Suprapubic skin (tissue), 4 donors: ENCODE data around the gene CFAP74. TPM values are rescaled to one million over a fixed set of nuclear protein-coding genes. Genes with fewer than 3 reads are reported as not detected.

Source experiments
- DNase-seq, 2 donors: peaks; one replicate each; pipeline ENCODE4 v3.0.0-alpha.2; 2019; ENCODE audit warnings: low spot score in 2 of 2
- H3K27ac ChIP-seq: fragments of 200-600 bp; sonication (generic); one replicate; pipeline ENCODE4 v1.5.1; 2019
- H3K27me3 ChIP-seq: fragments of 200-600 bp; sonication (generic); one replicate; pipeline ENCODE4 v1.5.1; 2019
- H3K36me3 ChIP-seq: fragments of 200-600 bp; sonication (generic); one replicate; pipeline ENCODE4 v1.5.1; 2019
- H3K4me1 ChIP-seq: fragments of 200-600 bp; sonication (generic); one replicate; pipeline ENCODE4 v1.5.1; 2019
- H3K4me3 ChIP-seq: fragments of 200-600 bp; sonication (generic); one replicate; pipeline ENCODE4 v1.5.1; 2019; ENCODE audit warnings: mild to moderate bottlenecking
- H3K9me3 ChIP-seq: fragments of 200-600 bp; sonication (generic); one replicate; pipeline ENCODE4 v1.5.1; 2019
- EP300 ChIP-seq: sonication (generic); formaldehyde crosslinking; IDR thresholded peaks from one replicate; pipeline ENCODE4 v1.6.1; 2017; ENCODE audit warnings: antibody characterized with exemption
- POLR2A ChIP-seq, 2 donors: fragments of 450-650 bp; IDR thresholded peaks; one replicate each; pipeline ENCODE4 v1.6.1; 2017; ENCODE audit warnings: antibody characterized with exemption in 2 of 2, mild to moderate bottlenecking in 2 of 2, moderate library complexity in 2 of 2
- POLR2AphosphoS5 ChIP-seq, 3 donors: sonication (generic); formaldehyde crosslinking; IDR thresholded peaks; one replicate each; pipeline ENCODE4 v1.6.1; 2017; ENCODE audit warnings: antibody characterized with exemption in 3 of 3
- WGBS: methylation state at CpG from one replicate; pipeline ENCODE4 v1.1.5; 2018; 5-methylcytosine and 5-hydroxymethylcytosine counted together
- total RNA-seq, 4 donors: library from RNA; depleted of rRNA; stranded (reverse); fragments of >200 nt; gene quantifications; one replicate each; pipeline ENCODE4 v1.1.0, GENCODE V29; 2016
- TF ChIP-seq, protein P1 (sequence below), 2 donors: fragments of 200-600 bp in 1 of 2; fragments of 450-650 bp in 1 of 2; sonication (generic) in 1 of 2; IDR thresholded peaks; one replicate each; pipeline ENCODE4 v1.5.1; 2016 to 2019; ENCODE audit warnings: antibody characterized with exemption in 2 of 2, mild to moderate bottlenecking in 1 of 2, moderate library complexity in 1 of 2

The CFAP74 gene
- total RNA-seq, 4 donors from 2014 or later, result not detected

DNA sequence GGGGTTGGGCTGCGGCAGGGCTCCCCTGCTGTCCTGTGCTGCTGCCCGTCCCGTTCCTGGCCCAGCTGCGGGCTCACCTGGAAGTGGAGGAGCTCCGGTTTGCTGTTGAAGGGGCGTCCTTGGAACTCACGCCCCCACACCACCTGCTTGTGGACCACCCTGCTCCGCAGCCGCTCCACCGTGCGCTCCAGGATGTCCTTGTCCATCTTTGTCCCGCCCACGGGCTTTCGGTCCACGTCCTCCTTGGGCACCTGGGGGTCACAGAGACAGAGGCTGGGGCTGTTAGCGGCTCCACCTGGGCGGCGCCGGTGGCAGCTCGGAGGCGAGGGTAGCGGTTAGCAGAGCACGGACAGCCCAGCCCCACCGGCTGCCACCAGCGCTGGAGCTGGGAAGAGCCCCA is 38.8 kb downstream of the CFAP74 start:
- no peaks in the 10 kb centered on the region for H3K36me3 ChIP-seq
- DNase-seq, result no peak
- no peak overlapping the region for H3K27ac ChIP-seq
- peaks cover 11% of the 10 kb centered on the region for H3K4me1 ChIP-seq
- TF ChIP-seq POLR2AphosphoS5 (IDR thresholded peaks at IDR 0.05) (no peak), POLR2A (IDR thresholded peaks at IDR 0.05) (no peak), EP300 (no peak)
- TF ChIP-seq, protein P1, sequence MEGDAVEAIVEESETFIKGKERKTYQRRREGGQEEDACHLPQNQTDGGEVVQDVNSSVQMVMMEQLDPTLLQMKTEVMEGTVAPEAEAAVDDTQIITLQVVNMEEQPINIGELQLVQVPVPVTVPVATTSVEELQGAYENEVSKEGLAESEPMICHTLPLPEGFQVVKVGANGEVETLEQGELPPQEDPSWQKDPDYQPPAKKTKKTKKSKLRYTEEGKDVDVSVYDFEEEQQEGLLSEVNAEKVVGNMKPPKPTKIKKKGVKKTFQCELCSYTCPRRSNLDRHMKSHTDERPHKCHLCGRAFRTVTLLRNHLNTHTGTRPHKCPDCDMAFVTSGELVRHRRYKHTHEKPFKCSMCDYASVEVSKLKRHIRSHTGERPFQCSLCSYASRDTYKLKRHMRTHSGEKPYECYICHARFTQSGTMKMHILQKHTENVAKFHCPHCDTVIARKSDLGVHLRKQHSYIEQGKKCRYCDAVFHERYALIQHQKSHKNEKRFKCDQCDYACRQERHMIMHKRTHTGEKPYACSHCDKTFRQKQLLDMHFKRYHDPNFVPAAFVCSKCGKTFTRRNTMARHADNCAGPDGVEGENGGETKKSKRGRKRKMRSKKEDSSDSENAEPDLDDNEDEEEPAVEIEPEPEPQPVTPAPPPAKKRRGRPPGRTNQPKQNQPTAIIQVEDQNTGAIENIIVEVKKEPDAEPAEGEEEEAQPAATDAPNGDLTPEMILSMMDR (IDR thresholded peaks at IDR 0.05), result no peak
- no peak overlapping the region for H3K4me3 ChIP-seq
- no peaks in the 10 kb centered on the region for H3K9me3 ChIP-seq
- 83% methylated on average over 17 of the region's 25 CpGs for WGBS
- peaks cover 58% of the 10 kb centered on the region for H3K27me3 ChIP-seq

DNA sequence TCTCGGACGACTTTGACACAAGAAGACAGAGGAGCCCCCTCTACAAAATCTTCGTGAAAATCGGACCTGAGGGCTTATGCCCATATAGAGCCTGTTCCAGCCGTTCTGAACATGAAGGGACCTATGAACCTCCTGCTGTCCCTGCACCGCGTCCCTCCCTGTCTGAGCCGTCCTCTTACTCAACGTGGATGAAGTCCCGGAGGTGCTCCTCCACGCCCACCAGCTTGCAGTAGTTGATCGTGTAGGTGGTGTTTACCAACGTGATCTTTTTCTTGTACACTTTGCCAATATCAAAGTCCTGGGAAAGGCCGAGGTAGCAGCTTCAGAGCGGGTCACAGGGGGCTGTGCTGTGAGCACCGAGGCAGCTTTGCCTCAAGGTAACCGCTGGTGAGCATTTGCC is 40.0 kb downstream of the CFAP74 start:
- WGBS, result 76% methylated on average over 16 of the region's 17 CpGs
- Histone ChIP-seq H3K9me3 (no peaks in the 10 kb centered on the region), H3K27ac (no peak overlapping the region), H3K4me1 (peaks cover 14% of the 10 kb centered on the region), H3K4me3 (no peak overlapping the region), H3K36me3 (no peaks in the 10 kb centered on the region), H3K27me3 (peaks cover 67% of the 10 kb centered on the region)
- no peak for DNase-seq
- TF ChIP-seq POLR2AphosphoS5 (IDR thresholded peaks at IDR 0.05) (no peak), POLR2A (IDR thresholded peaks at IDR 0.05) (no peak), EP300 (no peak)
- TF ChIP-seq, protein P1 (IDR thresholded peaks at IDR 0.05), result no peak

GRCh38 chr1:1962752-1963151 is 40.8 kb downstream of the CFAP74 start:
- Histone ChIP-seq H3K27me3 (peaks cover 68% of the 10 kb centered on the region), H3K4me3 (no peak overlapping the region), H3K4me1 (peaks cover 14% of the 10 kb centered on the region), H3K36me3 (no peaks in the 10 kb centered on the region), H3K27ac (no peak overlapping the region), H3K9me3 (no peaks in the 10 kb centered on the region)
- WGBS, result 91% methylated on average over 2 of the region's 2 CpGs
- DNase-seq, result no peak
- TF ChIP-seq, protein P1 (IDR thresholded peaks at IDR 0.05), result no peak
- TF ChIP-seq POLR2A (IDR thresholded peaks at IDR 0.05) (no peak), EP300 (no peak), POLR2AphosphoS5 (IDR thresholded peaks at IDR 0.05) (no peak)

DNA sequence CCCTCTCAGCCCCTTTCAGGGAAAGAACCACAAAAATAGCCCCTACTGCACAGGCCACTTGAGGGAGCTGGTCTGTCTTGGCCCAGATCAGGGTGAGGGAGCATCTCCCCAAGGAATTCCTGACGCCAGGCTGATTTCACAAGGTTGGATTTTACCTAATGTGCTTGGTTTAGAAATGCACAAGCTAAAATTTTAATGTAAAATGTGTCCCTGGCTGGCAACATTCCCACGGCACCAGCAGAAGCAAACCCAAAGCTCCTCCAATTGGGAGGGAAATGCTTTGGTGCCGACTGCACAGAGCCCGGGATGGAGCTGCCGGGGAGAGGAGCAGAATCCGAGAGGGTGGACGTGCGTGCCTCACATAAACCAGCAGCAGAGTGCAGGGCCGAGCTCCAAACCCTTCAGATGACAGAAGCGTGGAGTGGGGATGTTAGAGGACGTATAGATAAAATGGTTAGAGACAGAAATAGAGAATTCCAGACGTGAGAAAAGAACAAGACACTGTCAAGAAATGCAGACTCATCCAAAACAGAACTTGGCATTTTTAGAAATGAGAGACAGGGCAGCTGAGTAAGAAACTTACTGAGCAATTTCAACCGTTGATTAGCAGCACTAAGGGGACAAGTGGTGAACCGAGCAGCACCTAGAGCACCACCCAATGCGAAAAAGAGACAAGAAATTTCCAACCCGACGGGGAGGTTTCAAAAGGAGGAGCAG is 42.9 kb downstream of the CFAP74 start:
- no peak for TF ChIP-seq POLR2A (IDR thresholded peaks at IDR 0.05)
- TF ChIP-seq EP300, result no peak
- TF ChIP-seq, protein P1 (IDR thresholded peaks at IDR 0.05), result no peak
- no peak for TF ChIP-seq POLR2AphosphoS5 (IDR thresholded peaks at IDR 0.05)
- Histone ChIP-seq H3K27me3 (peaks cover 59% of the 10 kb centered on the region), H3K9me3 (no peaks in the 10 kb centered on the region), H3K27ac (no peak overlapping the region), H3K36me3 (no peaks in the 10 kb centered on the region), H3K4me3 (no peak overlapping the region), H3K4me1 (peaks cover 14% of the 10 kb centered on the region)
- no peak for DNase-seq
- 41% methylated on average over 17 of the region's 17 CpGs for WGBS

- Histone ChIP-seq H3K27me3 (peaks cover 52% of the 10 kb centered on the region), H3K9me3 (no peaks in the 10 kb centered on the region), H3K4me1 (peaks cover 14% of the 10 kb centered on the region), H3K36me3 (no peaks in the 10 kb centered on the region), H3K4me3 (no peak overlapping the region), H3K27ac (no peak overlapping the region)
- DNase-seq, result peak in 1 of 2 donors; percentile 87
- 8% methylated on average over 18 of the region's 23 CpGs for WGBS
- TF ChIP-seq EP300, result no peak
- TF ChIP-seq, protein P1 (IDR thresholded peaks at IDR 0.05), result peak; percentile 17 to 86
These were observed 43.6 kb downstream of the CFAP74 start for GRCh38 chr1:1959840-1960479.
